C4-2B (cell line): ENCODE measurements around the gene CCL8.

Source experiments
- H3K27ac ChIP-seq: fragments of 450-650 bp; 2 replicates; pipeline ENCODE4 v1.5.1; 2017
- ZFX ChIP-seq: fragments of 450-650 bp; IDR thresholded peaks from 2 replicates; pipeline ENCODE4 v1.6.1; 2017
- TF ChIP-seq, protein P1 (sequence below): fragments of 450-650 bp; conservative IDR thresholded peaks from 2 replicates; pipeline ENCODE4 v1.5.1; 2017; ENCODE audit warnings: mild to moderate bottlenecking

Gene CCL8

DNA sequence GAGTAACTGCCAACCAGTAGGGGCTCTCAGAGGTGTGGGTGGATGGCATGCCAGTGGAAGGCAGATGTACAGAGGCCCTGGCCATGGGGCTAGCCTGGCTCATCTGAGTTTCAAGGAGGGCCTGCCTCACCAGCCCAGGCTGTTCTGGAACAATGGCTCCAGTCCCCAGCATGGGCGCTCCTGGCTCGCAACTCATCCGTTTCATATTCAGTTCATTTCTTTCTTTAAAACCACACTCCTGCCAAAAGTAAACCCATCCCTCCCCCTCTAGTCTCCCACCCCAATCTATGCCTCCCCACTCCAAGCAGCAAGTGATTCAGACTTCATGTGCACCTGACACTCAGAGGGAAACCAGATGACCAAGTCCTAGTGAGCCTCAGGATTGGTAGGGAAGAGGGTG is 39.4 kb downstream of the CCL8 start:
- TF ChIP-seq ZFX = no peak
- TF ChIP-seq, protein P1, sequence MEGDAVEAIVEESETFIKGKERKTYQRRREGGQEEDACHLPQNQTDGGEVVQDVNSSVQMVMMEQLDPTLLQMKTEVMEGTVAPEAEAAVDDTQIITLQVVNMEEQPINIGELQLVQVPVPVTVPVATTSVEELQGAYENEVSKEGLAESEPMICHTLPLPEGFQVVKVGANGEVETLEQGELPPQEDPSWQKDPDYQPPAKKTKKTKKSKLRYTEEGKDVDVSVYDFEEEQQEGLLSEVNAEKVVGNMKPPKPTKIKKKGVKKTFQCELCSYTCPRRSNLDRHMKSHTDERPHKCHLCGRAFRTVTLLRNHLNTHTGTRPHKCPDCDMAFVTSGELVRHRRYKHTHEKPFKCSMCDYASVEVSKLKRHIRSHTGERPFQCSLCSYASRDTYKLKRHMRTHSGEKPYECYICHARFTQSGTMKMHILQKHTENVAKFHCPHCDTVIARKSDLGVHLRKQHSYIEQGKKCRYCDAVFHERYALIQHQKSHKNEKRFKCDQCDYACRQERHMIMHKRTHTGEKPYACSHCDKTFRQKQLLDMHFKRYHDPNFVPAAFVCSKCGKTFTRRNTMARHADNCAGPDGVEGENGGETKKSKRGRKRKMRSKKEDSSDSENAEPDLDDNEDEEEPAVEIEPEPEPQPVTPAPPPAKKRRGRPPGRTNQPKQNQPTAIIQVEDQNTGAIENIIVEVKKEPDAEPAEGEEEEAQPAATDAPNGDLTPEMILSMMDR = no peak
- no peak overlapping the region for H3K27ac ChIP-seq

DNA sequence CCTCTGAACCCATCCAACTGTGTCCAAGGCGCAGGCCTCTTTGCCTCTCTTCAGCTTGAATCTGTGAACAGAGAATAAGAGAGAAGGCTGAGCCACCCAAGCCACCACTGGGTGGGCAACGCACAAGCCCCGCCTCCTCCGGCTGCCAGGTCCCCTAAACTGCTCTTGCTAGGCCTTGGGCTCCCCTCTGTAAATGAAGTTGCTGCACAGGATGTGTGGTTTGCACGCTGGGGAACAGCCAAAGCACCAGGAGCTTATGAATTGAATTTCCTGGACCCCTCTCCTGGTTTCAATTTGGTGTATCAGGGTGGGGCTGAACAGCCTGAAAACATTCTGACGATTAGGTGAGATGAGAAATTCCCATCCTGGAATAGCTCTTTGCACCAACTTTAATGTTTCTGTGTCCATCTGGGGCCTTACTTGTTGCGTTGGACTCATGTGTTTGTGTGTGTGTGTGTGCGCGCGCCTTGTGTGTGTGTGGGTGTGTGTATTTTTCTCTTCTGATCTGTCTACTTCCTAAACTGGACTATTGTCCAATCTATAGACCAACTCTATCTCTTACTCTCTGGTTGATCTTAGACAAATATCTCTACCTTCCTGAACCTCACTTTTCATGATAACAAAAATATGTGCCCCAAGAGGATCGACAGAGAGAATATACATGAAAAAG is 41.5 kb downstream of the CCL8 start:
- TF ChIP-seq ZFX = no peak
- TF ChIP-seq, protein P1 = no peak
- H3K27ac ChIP-seq = no peak overlapping the region

DNA sequence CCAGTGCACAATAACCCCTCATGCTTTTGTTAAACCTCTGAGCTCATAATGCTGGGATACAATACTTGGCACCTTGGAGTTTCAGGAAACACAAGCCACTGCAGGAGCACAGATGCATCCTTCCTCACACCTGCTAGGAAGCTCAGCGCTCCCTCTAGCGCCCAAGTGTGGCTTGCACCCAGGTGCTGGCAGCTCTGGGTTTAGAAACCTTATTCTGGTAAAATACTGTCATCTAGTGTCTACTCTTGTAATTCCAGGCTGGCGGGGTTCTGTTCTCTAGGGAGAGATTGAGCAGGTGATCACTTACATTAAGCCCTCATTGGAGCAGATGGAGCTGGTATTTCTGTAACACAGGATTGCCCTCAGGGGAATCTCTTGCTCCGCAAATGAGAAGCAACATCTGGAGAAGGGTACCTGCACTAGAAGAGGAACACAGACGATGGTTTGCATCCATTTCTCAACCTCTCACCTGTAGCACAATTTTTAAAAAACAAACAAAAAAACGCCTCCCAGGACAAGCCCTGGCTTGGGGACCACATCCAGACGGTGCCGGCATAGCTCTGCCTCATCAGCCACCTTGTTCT is 42.3 kb downstream of the CCL8 start:
- TF ChIP-seq ZFX = no peak
- TF ChIP-seq, protein P1 = peak; percentile 100
- no peak overlapping the region for H3K27ac ChIP-seq

DNA sequence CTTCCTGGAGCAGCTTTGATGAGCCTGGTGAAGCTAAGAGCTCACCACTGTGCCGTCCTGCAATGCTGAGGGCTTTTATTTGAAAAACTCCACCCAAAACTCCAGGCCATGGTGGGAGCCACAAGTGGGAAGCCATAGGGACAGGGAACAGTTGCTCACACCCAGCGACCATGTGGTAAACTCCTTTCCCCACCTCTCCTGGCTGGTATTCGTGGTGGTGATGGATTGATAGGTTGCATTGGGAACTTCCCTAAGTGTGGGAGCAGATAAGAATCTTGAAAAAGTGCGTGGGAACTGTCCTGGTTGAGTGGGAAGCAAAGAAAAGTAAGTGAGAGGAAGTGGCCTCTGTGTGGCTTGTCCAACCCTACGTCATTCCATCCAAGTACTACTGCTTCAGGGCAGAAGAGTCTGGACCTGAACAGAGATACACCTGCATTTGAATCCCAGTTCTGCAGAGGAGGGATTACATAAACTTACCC is 44.0 kb downstream of the CCL8 start, which contains the start of gene CCL1:
TSS of gene CCL1 (minus strand) at position 51 of the 479 bp plus-strand sequence. CDS start 72 bp downstream, outside the sequence.
- H3K27ac ChIP-seq = no peak within 1 kb of the TSS
- TF ChIP-seq ZFX = no peak
- TF ChIP-seq, protein P1 = no peak

DNA sequence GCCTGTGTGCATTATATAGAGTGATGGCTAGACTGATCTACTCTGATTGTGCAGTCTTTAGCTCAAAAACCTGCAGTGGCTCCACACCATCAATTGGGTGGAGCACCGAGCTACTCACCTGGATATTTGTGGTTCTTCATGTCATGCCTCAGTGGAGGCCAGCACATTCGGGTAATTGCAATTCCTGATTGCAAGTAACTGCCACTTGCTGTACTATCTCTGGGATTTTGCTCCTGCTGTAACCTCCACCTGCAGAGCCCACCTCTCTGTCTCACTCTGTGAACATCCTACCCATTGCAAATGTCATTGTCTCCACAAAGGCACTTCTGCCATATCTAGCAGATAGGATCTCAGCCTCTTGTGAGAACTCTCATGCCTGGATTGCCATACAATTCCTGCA is 45.5 kb downstream of the CCL8 start:
- TF ChIP-seq, protein P1 = no peak
- TF ChIP-seq ZFX = no peak
- no peak overlapping the region for H3K27ac ChIP-seq

DNA sequence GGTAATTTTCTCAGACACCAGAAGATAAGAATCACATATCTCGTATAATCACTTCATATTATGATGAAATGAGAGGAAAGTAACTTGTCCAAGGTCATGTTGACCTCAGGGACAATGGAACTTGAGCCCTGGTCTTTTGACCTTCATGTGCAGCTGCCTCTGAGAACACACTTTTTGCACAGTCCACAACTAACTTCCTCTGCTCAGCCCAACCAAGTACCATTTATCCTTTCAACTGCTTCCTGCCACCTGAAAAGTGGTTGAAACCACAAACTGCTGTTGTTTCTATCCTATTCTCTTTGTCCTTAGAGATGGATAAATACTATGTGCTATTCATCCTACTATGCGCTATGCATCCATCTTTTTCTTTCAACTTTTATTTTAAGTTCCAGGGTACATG is 46.1 kb downstream of the CCL8 start:
- TF ChIP-seq, protein P1 = no peak
- TF ChIP-seq ZFX = no peak
- H3K27ac ChIP-seq = no peak overlapping the region

DNA sequence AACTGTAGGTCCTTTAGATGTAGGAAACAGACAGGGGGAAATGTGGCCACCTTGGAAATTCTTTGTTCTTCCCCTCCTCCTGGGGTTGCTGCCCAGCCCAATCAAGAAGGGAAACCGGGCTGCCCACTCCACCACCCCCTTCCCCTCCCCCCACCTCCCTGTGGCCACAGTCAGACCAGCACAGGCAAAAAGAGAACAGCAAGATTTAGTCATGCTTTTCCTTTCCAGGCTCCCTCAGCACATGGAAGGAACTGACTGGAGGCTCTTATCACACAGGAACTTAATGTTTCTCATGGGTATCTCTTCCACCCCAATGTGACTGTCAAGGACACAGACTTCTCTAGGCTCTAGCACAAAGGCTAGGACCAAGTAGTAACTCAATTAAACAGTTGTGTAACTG is 46.8 kb downstream of the CCL8 start:
- no peak for TF ChIP-seq ZFX
- TF ChIP-seq, protein P1 = no peak
- H3K27ac ChIP-seq = no peak overlapping the region
